HFFc6 (cell line): ENCODE measurements around the gene MAP4. TPM values are rescaled to one million over a fixed set of nuclear protein-coding genes. Genes with fewer than 3 reads are reported as not detected.

Experiments used
- DNase-seq: peaks from one replicate; pipeline ENCODE4 v3.0.0-alpha.2; 2018
- H3K27ac Mint-ChIP-seq: 2 replicates; pipeline ENCODE4 v1.8.0; 2020; ENCODE audit warnings: mild to moderate bottlenecking, mixed read lengths
- H3K27me3 Mint-ChIP-seq: 2 replicates; pipeline ENCODE4 v1.8.0; 2021; ENCODE audit warnings: mild to moderate bottlenecking, moderate library complexity, mixed read lengths; ENCODE audit not compliant: insufficient read depth
- H3K36me3 Mint-ChIP-seq: 2 replicates; pipeline ENCODE4 v1.8.0; 2021; ENCODE audit warnings: low read depth, mixed read lengths
- H3K4me1 Mint-ChIP-seq: 2 replicates; pipeline ENCODE4 v1.8.0; 2020; ENCODE audit warnings: low read depth, mixed read lengths
- H3K4me3 Mint-ChIP-seq: 2 replicates; pipeline ENCODE4 v1.8.0; 2020; ENCODE audit warnings: mild to moderate bottlenecking, moderate library complexity, mixed read lengths
- H3K9me3 Mint-ChIP-seq: 2 replicates; pipeline ENCODE4 v1.8.0; 2020; ENCODE audit warnings: mild to moderate bottlenecking, mixed read lengths
- total RNA-seq, 6 experiments: library from RNA; stranded (reverse); fragmentation: NEBNext Ultra II Directional; extraction: Animal tissue kit (Norgen Biotek cat#: 25700); gene quantifications; 2 replicates in 1 of 6; 3 replicates in 5 of 6; pipeline ENCODE4 v1.2.3, GENCODE V29; 2021
- TF ChIP-seq, protein P1 (sequence below): fragments of 200-600 bp; sonication (generic); IDR thresholded peaks from 2 replicates; pipeline ENCODE4 v1.5.0; 2021; ENCODE audit warnings: antibody characterized with exemption, mild to moderate bottlenecking

The MAP4 gene
- total RNA-seq, 6 experiments from 2014 or later: 294 to 328 (median 312) TPM

DNA sequence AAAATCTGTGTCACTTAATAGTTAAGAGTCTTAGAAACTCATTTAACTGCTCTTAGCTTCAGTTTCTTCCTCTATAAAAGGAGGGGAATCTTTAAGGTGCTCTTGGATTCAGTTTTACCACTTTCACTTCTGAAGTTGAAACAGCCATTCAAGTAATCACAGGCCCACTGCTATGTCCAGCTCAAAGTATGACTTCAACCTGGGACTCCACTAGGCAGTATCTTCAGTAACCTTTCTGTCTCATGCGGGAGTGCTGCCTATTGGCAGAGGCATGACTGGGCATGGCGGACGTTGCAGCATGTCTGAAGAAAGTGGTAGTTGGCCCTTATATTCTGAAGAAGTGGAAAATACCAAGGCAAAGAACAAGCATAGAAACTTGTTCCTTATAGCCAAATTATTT, 121.0 kb downstream of the MAP4 start:
- no peak for DNase-seq
- no peak overlapping the region for H3K27ac Mint-ChIP-seq
- peaks cover 33% of the 10 kb centered on the region for H3K36me3 Mint-ChIP-seq
- H3K9me3 Mint-ChIP-seq: no peaks in the 10 kb centered on the region
- H3K27me3 Mint-ChIP-seq: peaks cover 3% of the 10 kb centered on the region; the same call in 1 of the 2 replicates
- H3K4me1 Mint-ChIP-seq: peaks cover 9% of the 10 kb centered on the region; the same call in 1 of the 2 replicates
- TF ChIP-seq, protein P1, sequence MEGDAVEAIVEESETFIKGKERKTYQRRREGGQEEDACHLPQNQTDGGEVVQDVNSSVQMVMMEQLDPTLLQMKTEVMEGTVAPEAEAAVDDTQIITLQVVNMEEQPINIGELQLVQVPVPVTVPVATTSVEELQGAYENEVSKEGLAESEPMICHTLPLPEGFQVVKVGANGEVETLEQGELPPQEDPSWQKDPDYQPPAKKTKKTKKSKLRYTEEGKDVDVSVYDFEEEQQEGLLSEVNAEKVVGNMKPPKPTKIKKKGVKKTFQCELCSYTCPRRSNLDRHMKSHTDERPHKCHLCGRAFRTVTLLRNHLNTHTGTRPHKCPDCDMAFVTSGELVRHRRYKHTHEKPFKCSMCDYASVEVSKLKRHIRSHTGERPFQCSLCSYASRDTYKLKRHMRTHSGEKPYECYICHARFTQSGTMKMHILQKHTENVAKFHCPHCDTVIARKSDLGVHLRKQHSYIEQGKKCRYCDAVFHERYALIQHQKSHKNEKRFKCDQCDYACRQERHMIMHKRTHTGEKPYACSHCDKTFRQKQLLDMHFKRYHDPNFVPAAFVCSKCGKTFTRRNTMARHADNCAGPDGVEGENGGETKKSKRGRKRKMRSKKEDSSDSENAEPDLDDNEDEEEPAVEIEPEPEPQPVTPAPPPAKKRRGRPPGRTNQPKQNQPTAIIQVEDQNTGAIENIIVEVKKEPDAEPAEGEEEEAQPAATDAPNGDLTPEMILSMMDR: no peak
- H3K4me3 Mint-ChIP-seq: no peak overlapping the region

DNA sequence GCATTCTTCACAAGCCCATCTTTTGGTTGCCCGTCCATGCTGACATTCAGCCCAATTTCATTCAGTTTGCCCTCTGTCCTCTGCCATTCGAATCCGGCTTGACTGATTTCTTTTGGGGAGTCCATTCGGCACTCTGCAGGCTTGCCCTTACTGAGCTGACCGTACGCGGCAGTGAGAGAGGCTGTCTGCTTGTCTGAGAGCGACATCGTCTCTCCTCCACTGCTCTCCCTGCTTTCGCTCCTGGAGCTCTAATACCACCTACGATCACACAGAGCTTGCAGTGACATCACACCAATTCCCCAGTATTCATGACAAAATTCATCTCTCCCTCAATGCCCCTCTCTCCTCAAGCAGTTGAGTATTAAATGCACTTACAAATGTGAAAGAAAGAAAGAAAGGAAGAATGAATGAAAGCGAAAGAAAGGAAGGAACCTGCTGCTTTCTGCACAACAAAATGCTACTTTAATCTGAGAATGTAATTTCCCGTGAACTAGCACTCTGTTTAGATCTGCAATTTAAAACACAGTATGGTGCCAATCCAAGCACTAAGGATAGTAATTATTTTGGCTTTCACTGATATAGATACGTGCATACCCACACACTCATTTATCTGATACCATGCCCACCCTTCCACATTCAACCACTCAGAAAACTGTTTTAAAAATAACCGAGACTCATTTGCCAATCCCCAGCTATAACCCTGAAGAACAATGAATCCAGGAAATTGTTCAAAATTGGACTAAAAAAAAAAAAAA, 123.8 kb downstream of the MAP4 start:
- Mint-ChIP-seq H3K4me3 (no peak overlapping the region; the same call in 1 of the 2 replicates), H3K27ac (no peak overlapping the region), H3K4me1 (peaks cover 6% of the 10 kb centered on the region; the same call in 1 of the 2 replicates), H3K36me3 (peaks cover 56% of the 10 kb centered on the region), H3K9me3 (no peaks in the 10 kb centered on the region), H3K27me3 (peaks cover 3% of the 10 kb centered on the region; the same call in 1 of the 2 replicates)
- TF ChIP-seq, protein P1: no peak
- no peak for DNase-seq

DNA sequence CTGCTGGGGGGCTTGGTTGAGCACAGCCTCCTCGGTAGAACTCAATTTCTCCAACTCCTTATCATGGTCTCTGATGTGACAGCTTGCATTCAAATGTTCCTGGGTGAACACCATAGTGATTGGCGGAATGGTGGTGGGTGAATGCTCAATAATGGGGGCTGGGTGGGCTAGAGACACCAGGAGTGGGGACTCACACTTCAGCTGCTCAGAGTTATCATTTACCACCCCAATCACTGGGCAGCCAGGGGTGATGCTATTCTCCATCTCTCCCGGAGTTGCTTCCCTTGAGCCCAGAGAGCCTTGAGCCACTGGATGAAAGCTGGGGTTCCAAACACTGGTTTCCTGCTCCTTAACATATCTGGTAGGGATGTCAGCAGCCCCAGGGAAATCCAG, 124.6 kb downstream of the MAP4 start:
- TF ChIP-seq, protein P1: no peak
- DNase-seq: no peak
- H3K36me3 Mint-ChIP-seq: peaks cover 57% of the 10 kb centered on the region
- H3K27ac Mint-ChIP-seq: no peak overlapping the region
- H3K27me3 Mint-ChIP-seq: peaks cover 3% of the 10 kb centered on the region; the same call in 1 of the 2 replicates
- H3K9me3 Mint-ChIP-seq: no peaks in the 10 kb centered on the region
- H3K4me1 Mint-ChIP-seq: peaks cover 6% of the 10 kb centered on the region; the same call in 1 of the 2 replicates
- H3K4me3 Mint-ChIP-seq: no peak overlapping the region

DNA sequence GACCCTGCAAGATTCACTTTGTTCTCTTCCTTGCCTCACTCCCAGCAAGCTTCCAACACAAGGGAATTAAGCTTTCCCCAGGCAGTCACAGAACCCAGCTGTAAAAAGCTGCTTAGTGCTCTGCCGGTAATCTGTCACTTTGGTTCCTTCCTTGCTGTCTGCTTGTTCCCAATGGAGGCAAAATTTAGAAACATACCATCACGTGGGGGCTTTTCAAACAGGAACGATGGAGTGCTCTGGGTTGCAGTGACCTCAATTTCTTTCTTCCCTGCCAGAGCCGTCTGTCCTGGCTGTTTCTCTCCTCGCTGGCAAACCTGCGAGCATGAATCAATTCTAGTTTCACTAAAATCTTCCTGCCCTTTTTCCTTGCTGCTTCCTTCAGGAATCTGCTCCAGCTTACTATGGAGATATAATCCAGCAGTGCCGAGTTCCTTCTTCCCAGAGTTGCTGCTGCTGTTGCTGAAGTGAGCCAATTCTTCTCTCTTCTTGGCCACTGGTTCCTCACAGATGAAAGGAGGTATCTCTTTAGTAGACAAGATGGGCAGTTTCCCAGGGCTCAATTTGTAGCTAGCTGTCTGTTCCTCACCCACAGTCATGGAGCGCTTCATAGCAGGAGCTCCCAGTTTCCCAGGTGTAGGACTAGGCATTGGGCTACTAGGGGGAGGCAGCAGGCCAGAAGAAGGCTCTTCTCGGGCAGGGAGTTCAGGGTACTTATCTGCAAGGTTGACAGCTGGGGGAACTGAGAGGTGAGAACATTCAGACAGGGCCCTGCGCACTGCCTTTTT, 125.2 kb downstream of the MAP4 start:
- H3K36me3 Mint-ChIP-seq: peaks cover 57% of the 10 kb centered on the region
- DNase-seq: no peak
- H3K9me3 Mint-ChIP-seq: no peaks in the 10 kb centered on the region
- TF ChIP-seq, protein P1: no peak
- H3K27ac Mint-ChIP-seq: no peak overlapping the region
- no peak overlapping the region for H3K4me3 Mint-ChIP-seq
- H3K27me3 Mint-ChIP-seq: peaks cover 5% of the 10 kb centered on the region
- peaks cover 6% of the 10 kb centered on the region; the same call in 1 of the 2 replicates for H3K4me1 Mint-ChIP-seq

DNA sequence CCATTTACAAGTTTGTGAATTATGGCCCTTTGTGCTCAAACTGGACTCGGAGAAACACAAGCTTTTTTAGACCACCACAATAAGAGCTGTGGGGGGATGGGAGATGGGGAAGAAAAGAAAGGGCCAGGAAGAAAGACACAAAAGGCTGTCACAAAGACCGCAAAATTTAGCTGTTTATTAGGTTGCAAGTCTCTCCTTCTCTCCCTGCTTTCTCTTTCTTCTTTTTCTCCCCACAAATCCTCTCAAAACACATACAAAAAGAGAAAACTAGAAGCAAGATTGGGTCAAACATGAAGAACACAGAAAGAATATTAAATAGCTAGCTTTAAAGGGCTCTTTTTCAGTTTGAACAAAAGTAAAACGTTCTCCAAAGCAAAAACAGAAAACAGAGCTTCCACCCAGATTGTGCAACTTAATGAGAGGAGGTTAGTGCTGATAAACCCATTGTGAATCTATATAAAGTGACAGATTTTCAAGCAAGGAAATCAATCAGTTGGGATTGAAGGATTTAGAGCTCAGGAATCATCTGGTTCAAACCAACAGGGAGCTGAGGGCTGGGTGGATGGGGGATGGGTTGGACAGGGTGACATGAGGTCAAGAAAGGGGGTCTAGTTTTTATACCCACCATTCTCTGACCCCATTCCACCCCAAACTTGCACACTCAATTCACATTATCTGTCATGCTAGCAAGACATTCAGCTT, 125.9 kb downstream of the MAP4 start:
- no peak for DNase-seq
- peaks cover 6% of the 10 kb centered on the region; the same call in 1 of the 2 replicates for H3K4me1 Mint-ChIP-seq
- H3K4me3 Mint-ChIP-seq: no peak overlapping the region
- H3K27me3 Mint-ChIP-seq: peaks cover 7% of the 10 kb centered on the region
- no peak overlapping the region for H3K27ac Mint-ChIP-seq
- TF ChIP-seq, protein P1: no peak
- peaks cover 51% of the 10 kb centered on the region for H3K36me3 Mint-ChIP-seq
- H3K9me3 Mint-ChIP-seq: no peaks in the 10 kb centered on the region
